NCI-H1417 (cell line): Measurements from ENCODE around the gene CACNA1C.
A peak's percentile ranks its signal among the peaks of the same experiment; 100 is the strongest.
"Not testable (repeated sequence)": the region's sequence is repeated elsewhere in the genome, so short reads cannot be mapped to it uniquely, and the experiment has no call there.

Experiments used
- DNase-seq, 3 experiments: peaks; one replicate each; lab custom pipeline; 2025; lab: John Stamatoyannopoulos, UW

The CACNA1C gene

DNA sequence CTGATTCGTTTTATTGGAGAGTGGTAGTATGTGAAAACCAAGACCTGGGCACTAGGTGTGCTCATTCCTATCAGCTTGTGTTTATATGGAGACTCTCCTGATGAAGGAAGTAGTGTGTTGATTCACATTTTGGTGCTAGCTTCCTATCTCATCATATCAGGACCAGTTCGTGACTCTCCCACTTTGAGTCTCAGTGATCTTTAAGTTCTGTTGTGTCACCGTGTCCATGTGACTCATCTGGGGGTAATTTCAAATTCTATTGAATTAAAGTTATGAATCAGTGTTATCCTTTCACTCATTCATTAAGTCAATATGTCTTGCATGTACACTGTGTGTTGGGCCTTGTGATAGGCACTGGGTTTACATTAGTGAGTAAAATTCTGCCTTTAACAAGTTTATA is 180.2 kb downstream of the CACNA1C start:
- no peak for DNase-seq

GRCh38 chr12:2234091-2234490 is 181.3 kb downstream of the CACNA1C start:
- no peak for DNase-seq

GRCh38 chr12:2234646-2235350 is 182.0 kb downstream of the CACNA1C start:
- no peak for DNase-seq

GRCh38 chr12:2236506-2237294 is 183.9 kb downstream of the CACNA1C start:
- peak in 1 of 3 experiments; percentile 6 for DNase-seq

DNA sequence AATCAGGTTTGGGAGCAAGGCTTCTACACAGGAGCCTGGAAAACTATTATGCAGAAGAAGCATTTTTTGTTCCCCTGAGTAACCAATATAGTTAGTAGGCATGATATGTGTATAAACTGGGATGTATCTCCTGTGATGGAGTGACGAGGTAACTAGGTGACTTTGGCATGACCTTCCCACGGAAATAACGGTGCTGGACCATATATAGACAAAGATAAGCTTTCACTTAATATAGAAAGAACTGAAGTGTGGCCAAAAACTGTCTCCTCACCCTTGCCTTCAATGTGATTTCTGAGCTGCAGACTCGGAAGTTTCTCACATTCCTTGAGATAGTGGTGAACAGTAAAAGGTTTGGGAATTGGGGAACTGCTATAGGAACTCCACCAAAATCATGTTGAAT is 185.3 kb downstream of the CACNA1C start:
- DNase-seq: no peak

DNA sequence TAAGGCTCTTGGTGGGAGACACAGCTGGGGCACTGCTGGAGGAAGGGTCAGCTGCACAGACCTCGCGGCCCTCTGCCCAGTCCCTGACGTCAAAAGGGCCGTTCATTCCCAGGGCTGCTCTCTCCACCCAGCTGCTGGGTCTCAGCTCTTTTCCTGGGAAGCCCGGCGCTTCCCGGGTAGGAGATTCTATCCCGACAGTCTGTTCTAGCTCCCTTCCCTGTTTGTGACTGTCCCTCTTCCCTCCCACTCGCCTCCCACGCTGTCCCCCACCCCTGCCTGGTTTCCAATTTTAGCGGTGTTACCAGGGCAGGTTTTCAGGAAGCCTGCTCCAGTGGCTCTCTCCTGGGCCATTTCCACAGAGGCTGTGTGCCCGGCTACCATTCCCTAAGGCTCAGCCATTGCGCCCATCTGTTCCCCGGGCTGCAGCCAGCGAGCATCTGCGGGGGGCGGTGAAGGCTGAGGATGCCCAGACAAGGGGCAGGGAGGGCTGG is 186.6 kb downstream of the CACNA1C start:
- DNase-seq: no peak

- no peak for DNase-seq
These were observed 187.6 kb downstream of the CACNA1C start for GRCh38 chr12:2240390-2240789.

- no peak for DNase-seq
These were observed 188.2 kb downstream of the CACNA1C start for GRCh38 chr12:2240984-2241383.

GRCh38 chr12:2242216-2242615 is 189.4 kb downstream of the CACNA1C start:
- no peak for DNase-seq

DNA sequence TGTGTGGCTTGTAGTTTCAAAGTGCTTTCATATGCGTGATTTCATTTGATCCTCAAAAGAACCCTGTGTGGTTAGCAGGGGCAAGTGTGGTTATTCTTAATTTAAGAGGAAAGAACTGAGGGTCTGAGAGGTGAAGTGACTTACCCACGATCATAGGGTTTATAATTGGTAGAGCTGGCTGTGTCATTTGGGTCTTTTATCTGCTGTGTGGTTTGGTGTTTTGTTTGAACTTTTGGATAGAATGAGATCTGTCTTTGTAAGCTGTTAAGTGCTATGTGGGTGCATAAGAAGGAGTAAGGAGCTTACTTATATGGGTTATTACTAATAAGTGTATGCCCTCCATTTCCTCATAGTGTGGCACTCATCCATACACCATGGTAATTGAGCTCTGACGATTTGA is 190.0 kb downstream of the CACNA1C start:
- no peak for DNase-seq

DNA sequence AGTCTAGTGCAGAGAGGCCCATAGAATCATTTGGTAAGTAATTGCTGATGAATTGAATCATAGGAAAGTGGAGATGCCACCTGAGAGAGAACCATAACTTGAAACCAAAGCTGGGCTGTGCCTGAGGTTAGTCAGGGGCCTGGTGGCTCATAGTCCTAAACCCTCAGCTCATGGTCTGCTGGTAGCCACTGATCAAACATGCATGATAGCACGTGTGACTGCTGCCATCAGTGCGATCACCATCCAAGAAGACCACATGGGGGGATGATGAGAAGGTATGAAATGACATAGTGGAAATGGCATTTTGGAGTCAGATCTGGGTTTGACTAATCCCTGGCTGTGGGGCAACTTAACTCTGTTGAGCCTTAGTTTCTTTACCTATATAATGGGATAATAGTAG is 190.5 kb downstream of the CACNA1C start:
- DNase-seq: no peak

DNA sequence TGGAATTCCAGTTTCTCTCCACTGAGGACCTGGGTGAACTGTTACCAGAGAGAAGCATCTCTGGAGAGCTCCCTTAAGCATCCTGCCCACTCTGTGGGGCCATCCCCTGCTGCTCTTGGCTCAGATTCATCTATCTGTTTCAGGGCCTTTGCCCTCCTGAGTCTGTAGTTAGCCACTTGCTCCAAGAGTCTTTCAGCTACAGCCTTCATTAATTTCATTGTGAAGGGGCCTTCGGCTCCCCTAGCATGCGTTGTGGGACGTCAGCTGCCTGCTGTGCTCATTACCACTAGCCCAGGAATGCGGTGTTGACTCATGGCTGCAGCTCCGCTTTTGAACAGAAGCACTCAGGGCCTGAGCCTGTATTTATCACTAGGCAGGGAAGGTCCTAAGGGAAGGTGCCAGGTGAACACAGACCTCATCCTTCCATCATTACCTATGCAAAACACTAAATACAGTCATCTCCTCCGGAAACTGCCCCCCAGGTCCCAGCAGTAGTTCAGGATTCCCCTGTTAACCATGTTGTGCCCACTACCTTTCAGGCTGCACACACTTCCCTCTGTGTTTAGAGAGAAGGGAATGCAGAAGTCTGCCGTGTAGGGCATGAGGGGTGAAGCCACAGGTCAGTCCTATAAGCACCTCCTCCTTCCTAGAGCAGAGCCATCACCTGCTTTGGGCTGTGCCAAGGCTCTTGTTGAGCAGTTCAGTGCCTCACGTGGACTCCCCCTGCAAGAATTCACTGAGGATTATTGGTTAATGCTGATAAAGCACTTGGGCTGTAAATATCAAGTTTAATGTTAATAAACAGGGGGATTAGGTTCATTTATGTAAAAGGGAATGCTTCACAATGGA is 191.4 kb downstream of the CACNA1C start:
- peak in 2 of 3 experiments; percentile 52 to 82 for DNase-seq

DNA sequence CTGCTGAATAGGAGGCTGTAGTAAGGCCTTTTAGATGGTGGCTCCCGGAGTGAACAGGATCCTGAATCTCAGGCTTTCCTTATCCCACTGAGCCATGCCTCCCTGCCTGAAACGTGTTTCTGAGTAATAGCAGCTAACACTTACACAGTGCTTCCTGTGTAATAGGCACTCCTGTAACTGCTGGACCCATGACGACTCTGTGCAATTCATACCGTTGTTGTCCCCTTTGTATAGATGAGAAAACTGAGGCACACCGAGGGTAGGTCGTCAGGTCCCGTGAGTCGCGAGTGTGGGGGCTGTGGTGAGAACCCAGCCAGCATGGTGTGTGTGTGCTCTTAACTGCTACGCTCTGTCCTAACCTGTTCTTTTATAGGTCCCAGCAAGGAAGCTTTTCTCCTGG is 193.6 kb downstream of the CACNA1C start:
- no peak for DNase-seq

GRCh38 chr12:2247120-2247519 is 194.3 kb downstream of the CACNA1C start:
- DNase-seq: no peak

GRCh38 chr12:2247596-2247995 is 194.8 kb downstream of the CACNA1C start:
- DNase-seq: no peak

DNA sequence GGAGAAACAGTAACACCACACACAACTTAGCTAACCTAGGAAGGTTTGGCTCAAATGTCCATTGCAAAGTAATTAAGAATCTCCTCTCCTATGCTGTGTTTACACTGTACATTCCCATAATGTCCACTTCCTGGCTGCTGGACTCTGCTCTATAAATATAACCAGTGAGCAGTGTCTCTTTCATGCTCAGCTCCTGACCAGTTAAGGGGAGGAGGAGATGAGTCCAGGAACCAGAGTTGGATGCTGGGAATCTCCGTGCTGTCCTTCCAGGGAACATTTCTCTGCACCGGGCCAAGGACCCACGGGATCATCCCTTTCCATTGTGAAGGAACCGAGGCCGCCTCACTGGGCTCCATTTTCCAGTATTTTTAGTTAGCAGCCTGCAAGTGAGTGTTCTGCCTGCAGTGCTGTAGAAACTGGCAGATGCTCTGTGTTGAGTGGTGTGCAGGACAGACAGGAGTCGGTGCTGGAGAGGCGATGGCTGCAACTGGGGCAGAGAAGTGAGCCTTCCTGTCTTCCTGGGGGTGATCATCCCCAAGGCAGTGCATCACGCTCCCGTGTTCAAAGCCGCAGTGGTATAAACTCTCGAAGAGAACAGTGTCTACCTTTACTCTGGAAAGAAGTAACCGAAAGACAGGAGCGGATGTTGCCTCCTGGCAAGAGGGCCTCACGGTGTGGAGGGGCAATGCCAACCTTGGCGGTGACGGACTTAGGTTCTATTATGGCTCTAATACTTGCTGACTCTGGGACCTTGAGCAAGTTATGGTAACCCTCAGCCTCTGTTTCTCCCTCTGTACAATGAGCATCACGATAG is 195.5 kb downstream of the CACNA1C start:
- peak in 2 of 3 experiments; percentile 28 to 64 for DNase-seq

DNA sequence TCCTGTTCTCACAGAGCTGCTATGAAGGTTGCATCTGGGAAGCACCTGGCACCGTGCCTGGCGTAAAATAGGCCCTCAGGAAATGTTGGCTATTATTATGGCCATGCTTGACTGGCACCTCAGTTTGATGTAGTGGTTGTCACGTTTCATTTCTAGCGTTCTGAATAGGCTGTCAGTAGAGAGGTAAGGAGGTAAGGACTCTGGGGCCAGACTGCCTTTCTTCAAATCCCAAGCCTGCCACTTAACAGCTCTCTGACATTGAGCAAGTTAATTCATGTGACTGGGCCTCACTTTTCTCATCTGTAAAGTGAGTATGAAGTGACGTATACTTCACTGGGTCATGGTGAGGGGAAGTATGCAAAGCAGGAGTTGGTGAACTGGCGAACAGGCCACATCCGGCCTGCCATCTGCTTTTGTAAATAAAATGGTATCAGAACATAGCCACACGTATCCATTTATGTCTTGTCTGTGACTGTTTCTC is 196.2 kb downstream of the CACNA1C start:
- DNase-seq: peak; percentile 62 to 94 (median 89)

DNA sequence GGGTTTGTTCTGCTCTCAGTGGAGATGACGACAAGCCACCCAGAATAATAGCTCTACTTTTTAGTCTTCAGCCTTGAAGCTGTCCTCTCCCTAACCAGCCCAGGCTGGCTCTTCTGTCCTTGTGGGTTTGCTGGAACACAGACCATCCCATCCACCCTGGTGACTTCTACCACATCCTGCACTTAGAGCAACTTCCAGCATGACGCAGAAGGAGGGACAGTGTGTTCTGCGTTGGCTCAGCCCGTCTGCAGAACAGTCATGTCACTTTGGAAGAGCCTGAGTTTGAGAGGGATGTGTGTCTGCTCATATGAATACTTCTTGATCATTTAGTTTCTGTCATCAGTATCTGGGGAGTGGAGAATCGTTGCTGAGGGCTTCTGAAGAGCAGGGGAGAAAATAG is 198.0 kb downstream of the CACNA1C start:
- no peak for DNase-seq

DNA sequence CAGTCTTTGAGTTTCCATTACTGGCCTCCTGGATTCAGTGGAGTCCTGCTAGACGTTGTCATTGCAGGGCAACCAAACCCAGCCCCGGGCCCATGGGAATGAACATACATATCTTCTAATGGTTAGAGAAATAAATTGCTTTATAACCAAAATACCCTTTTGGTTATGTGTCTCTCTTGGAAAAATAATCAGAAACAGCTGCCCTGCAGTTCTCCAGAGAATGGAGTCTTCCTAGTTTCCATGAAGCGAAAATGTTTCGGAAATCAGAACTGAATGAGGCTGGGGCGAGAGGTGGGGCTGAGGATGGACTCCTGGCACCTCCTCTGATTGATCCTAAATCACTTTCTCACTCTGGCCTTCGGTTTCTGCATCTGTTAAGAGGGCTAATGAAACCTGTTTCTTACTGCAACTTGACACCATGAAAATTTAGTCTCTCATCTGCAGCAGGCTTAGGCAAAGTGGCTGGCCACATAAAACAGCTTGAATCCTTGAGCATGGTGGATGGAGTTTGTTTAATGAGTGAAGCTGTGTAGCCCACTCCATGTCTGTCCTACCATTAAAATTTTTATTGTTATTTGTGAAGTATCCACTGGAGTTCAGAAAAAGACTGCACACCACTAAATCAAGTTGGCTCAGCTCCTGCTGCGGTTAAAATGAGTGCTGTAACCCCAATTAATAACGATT is 198.9 kb downstream of the CACNA1C start:
- peak in 2 of 3 experiments; percentile 71 to 89 for DNase-seq

DNA sequence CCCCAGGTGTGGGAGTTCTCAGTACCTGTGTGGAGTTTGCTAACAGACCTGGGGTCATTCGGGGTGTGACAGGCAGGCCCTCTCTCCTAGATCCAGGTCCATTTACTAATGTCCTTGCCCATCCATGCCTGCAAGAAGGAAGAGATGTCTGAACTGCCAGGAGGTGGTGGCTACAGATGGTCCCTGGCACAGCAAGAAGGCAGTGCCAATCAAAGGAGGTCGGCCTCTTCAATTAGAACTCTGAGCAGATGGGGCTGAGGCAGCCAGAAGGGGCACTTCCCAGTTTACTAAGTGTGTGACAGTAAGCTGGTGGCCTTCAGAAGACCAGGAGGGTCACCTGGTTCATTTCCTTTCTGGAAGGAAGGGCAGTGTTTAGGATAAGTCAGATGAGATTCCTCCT is 202.5 kb downstream of the CACNA1C start:
- DNase-seq: no peak

DNA sequence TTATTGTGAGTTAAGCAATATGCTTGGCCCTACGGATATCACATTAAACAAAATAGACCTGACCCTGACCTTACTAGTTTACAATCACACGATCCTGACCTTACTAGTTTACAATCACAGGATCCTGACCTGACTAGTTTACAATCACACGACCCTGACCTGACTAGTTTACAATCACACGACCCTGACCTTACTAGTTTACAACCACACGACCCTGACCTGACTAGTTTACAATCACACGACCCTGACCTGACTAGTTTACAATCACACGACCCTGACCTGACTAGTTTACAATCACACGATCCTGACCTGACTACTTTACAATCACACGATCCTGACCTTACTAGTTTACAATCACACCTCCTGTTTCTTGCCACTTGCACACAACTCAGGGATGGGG is 202.9 kb downstream of the CACNA1C start:
- DNase-seq: not testable (repeated sequence)
